Measurements from ENCODE around the gene PXDC1. TPM values are rescaled to one million over a fixed set of nuclear protein-coding genes. Genes with fewer than 3 reads are reported as not detected.

Gene PXDC1
- total RNA-seq, 4 donors from 2014 or later = 8.8 to 47.1 (median 19.6) TPM

- in situ Hi-C loops (cut with MboI; ENCODE audit: low sequenced_read_pairs in 4 of 4) = no loop called here
- ATAC-seq = no peak
- TF ChIP-seq CTCF (IDR thresholded peaks at IDR 0.05 in 4 of 5, conservative IDR thresholded peaks at IDR 0.05 in 1 of 5) = no peak
- TF ChIP-seq POLR2A (IDR thresholded peaks at IDR 0.05) = no peak
- Histone ChIP-seq H3K4me1 (peaks cover 0 to 15% of the 10 kb centered on the region in 2 donors), H3K9me3 (no peaks in the 10 kb centered on the region), H3K36me3 (no peaks in the 10 kb centered on the region), H3K4me3 (no peak overlapping the region), H3K27me3 (no peaks in the 10 kb centered on the region), H3K27ac (no peak overlapping the region)
- no peak for DNase-seq
- intact Hi-C loops (cut with DNase I; ENCODE audit: low total_unique reads) = no loop called here
Observed at GRCh38 chr6:3797231-3798054, 45.9 kb upstream of the PXDC1 start.

GRCh38 chr6:3796719-3797041 is 45.2 kb upstream of the PXDC1 start:
- Histone ChIP-seq H3K36me3 (no peaks in the 10 kb centered on the region), H3K4me3 (no peak overlapping the region), H3K27me3 (no peaks in the 10 kb centered on the region), H3K27ac (no peak overlapping the region), H3K9me3 (no peaks in the 10 kb centered on the region), H3K4me1 (peaks cover 0 to 15% of the 10 kb centered on the region in 2 donors)
- ATAC-seq (no peak), DNase-seq (no peak)
- no peak for TF ChIP-seq CTCF (IDR thresholded peaks at IDR 0.05 in 4 of 5, conservative IDR thresholded peaks at IDR 0.05 in 1 of 5)
- TF ChIP-seq POLR2A (IDR thresholded peaks at IDR 0.05) = no peak
- in situ Hi-C loops (cut with MboI; ENCODE audit: low sequenced_read_pairs in 4 of 4) (no loop called here), intact Hi-C loops (cut with DNase I; ENCODE audit: low total_unique reads) (no loop called here)

- Histone ChIP-seq H3K27ac (no peak overlapping the region), H3K27me3 (no peaks in the 10 kb centered on the region), H3K9me3 (no peaks in the 10 kb centered on the region), H3K4me1 (peaks cover 0 to 10% of the 10 kb centered on the region in 2 donors), H3K36me3 (no peaks in the 10 kb centered on the region), H3K4me3 (no peak overlapping the region)
- TF ChIP-seq CTCF (IDR thresholded peaks at IDR 0.05 in 4 of 5, conservative IDR thresholded peaks at IDR 0.05 in 1 of 5) = no peak
- TF ChIP-seq POLR2A (IDR thresholded peaks at IDR 0.05) = no peak
- intact Hi-C loops (cut with DNase I; ENCODE audit: low total_unique reads) (no loop called here), in situ Hi-C loops (cut with MboI; ENCODE audit: low sequenced_read_pairs in 4 of 4) (no loop called here)
- DNase-seq (no peak), ATAC-seq (peak; percentile 57 to 67)
Observed at GRCh38 chr6:3795836-3796718, 44.6 kb upstream of the PXDC1 start.

- in situ Hi-C loops (cut with MboI; ENCODE audit: low sequenced_read_pairs in 4 of 4) (no loop called here), intact Hi-C loops (cut with DNase I; ENCODE audit: low total_unique reads) (no loop called here)
- Histone ChIP-seq H3K4me3 (no peak overlapping the region), H3K36me3 (no peaks in the 10 kb centered on the region), H3K27me3 (no peaks in the 10 kb centered on the region), H3K4me1 (peaks cover 0 to 5% of the 10 kb centered on the region in 2 donors), H3K9me3 (no peaks in the 10 kb centered on the region), H3K27ac (no peak overlapping the region)
- TF ChIP-seq POLR2A (IDR thresholded peaks at IDR 0.05) (no peak), CTCF (IDR thresholded peaks at IDR 0.05 in 4 of 5, conservative IDR thresholded peaks at IDR 0.05 in 1 of 5) (no peak)
- DNase-seq (no peak), ATAC-seq (no peak)
Observed at GRCh38 chr6:3794092-3794491, 42.6 kb upstream of the PXDC1 start.

All from gastrocnemius medialis (tissue), 4 donors.